NCI-H187 (cell line): ENCODE measurements around the gene HDAC9.
"Not testable (repeated sequence)": the region's sequence is repeated elsewhere in the genome, so short reads cannot be mapped to it uniquely, and the experiment has no call there.

ENCODE experiments used
- DNase-seq, 2 experiments: peaks; one replicate each; lab custom pipeline; 2025; lab: John Stamatoyannopoulos, UW

The HDAC9 gene

DNA sequence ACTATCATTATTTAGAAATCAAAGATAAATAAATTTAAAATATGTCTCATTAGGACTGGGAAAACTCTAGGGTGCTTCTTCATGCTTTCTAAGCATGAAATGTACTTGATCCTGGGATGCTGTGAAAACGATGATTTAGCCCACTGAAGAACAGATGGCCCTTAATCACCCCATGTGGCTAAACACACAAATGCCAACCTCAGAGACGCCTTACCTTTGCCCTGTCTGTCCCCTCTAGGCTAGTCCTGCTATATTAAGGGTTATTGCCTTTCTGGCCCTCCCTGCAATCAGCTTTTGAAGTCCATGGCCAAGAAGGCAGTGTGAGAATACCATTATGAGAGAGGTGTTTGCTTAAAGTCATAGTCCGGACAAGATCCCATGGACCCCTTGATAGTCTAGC lies 404.7 kb downstream of the HDAC9 start:
- no peak for DNase-seq

DNA sequence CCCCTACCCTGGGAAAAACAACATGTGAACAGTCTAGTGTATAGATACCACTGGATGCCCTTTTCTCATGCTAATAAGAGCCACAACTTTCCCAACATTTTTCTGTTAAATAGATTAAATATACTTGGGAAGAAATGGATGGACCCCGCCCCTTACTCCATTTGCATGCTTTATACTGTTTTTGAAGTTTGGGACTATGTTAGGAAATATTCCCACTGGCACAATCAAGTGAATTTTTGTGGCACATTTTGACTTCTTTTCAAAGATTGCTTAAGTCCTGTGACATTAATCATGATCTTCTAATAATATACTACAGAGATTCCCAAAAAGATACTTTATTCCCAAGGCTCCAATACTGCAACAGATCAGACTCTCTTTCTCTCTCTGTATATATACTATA lies 405.3 kb downstream of the HDAC9 start:
- DNase-seq, result no peak

GRCh38 chr7:18901351-18901750 lies 405.8 kb downstream of the HDAC9 start:
- DNase-seq, result no peak

GRCh38 chr7:18901982-18902421 lies 406.5 kb downstream of the HDAC9 start:
- no peak for DNase-seq

DNA sequence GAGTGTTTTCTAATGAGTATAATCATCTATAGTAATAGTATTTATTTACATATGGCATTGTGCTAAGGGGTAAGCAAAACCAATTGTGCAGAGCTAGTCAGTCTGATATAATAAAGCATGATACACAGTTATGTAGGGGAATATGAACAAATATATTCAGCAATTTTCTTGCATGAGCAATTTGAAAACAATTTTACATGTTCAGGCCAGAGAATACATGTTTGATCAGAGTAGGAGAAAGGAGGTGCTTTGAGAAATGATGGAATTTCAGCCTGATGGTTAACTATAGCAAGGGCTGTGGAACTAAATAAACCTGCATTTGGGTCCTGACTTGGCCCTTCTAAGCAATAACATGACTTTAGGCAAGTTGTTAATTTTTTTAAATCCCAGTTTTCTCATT lies 407.3 kb downstream of the HDAC9 start:
- DNase-seq, result no peak

DNA sequence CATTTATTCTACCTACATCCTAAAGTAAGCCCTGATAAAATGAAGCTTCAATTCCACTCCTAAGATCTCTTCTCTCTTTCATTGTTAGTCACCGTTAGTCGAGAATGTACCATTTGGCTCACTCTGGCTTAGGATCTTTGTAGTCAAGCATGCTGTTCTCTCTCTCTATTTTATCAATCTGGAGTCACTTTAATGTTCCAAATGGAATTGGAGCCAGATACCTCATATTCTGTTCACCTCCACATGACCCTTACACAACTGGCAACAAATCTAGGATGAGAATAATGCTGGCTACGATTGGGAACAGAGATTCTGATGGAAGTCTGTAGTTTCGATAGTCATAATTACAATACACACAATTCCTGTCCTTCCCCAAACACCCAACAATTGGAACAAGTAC lies 408.1 kb downstream of the HDAC9 start:
- no peak for DNase-seq

- no peak for DNase-seq
Observed at GRCh38 chr7:18905316-18905943, 409.9 kb downstream of the HDAC9 start.

- no peak for DNase-seq
Observed at GRCh38 chr7:18906901-18907300, 411.4 kb downstream of the HDAC9 start.

GRCh38 chr7:18913106-18913505 lies 417.6 kb downstream of the HDAC9 start:
- no peak for DNase-seq

- no peak for DNase-seq
Observed at GRCh38 chr7:18916826-18917225, 421.3 kb downstream of the HDAC9 start.

- DNase-seq, result no peak
Observed at GRCh38 chr7:18927134-18927533, 431.6 kb downstream of the HDAC9 start.

- DNase-seq, result no peak
Observed at GRCh38 chr7:18936265-18936664, 440.7 kb downstream of the HDAC9 start.

- no peak for DNase-seq
Observed at GRCh38 chr7:18939771-18940592, 444.4 kb downstream of the HDAC9 start.

DNA sequence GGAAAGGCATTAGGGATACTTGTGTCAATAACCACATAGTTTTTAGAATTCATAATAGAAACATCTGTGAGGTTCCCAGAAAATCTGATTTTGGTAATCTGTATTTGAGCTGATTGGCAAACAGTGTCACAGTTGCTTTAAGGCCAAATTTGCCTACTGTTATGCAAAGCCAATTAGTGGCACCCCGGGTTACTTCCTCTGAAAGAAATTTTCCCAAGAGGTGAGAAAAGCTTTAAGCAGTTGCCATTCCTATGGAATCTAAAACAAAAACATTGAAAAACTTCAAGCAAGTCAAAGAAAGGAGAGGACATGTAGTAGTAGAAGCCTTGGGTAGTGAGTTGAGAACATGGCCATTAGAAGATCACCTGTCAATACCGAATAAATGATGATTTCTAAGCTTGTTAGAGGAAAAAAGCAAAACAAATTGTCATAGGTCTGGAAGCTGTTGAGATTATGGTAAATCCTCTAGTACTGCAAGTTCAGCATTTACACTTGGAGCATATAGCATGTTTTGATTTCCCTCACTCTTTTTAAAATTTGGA lies 445.1 kb downstream of the HDAC9 start:
- no peak for DNase-seq

DNA sequence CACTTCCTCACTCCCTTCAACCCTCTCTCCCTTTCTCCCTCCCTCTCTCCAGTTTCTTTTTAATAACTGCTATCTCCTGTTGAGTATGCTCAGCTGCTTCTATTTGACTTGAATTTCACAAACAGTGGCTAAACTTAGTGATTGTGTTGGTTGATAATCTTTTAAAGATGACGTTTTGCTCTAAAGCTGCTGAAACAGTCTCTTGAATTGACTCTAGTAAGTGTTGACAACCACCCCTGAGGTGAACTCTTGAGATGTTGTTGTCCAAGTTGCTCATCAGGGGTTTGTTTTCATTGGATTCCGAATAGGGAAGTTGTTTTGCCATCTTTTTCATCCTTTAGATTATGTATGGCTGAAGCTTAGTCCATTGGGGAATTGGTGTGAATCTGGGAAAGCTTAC lies 445.7 kb downstream of the HDAC9 start:
- DNase-seq, result no peak

- DNase-seq, result no peak
Observed at GRCh38 chr7:18948521-18948920, 453.0 kb downstream of the HDAC9 start.

DNA sequence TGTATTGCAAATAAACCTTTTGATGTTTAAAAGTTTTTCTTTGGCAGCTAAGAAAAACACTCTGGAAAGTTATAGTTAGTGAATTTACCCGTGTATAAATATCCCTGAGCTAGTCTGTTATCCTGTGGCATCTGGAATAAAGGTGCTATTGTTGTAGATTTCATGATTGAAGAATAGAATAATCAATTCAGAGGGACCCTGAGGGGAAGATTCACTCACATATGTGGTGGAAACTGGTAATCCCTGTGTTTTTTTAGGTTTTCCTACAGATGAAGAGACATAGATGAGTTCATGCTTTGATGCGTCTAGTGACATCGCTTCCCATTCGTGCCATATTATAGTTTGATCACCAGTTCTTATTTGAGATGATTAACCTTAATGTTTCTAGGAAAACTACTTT lies 457.3 kb downstream of the HDAC9 start:
- DNase-seq, result no peak

- no peak for DNase-seq
Observed at GRCh38 chr7:18958627-18959026, 463.1 kb downstream of the HDAC9 start.

- DNase-seq, result no peak
Observed at GRCh38 chr7:18960725-18961124, 465.2 kb downstream of the HDAC9 start.

GRCh38 chr7:18962031-18962430 lies 466.5 kb downstream of the HDAC9 start:
- DNase-seq, result no peak

DNA sequence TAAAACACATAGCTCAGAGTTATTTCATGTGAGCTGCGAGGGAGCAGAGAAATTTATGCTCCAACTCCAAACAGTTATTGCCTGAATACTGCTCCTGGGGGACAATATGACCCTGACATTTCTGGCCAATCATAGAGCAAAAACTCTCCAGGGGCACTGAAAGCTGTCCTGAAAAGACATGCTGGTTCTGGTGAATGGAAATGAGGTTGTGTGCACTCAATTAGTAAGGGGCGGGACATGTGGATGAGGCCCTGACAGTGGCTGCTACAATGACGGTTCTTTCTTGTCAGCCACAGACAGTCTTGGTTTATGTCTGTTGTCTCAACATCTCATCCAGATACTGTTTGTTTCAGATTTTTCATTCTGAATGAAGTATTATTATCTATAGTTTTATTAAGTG lies 470.1 kb downstream of the HDAC9 start:
- no peak for DNase-seq

- not testable (repeated sequence) for DNase-seq
Observed at GRCh38 chr7:18967755-18968154, 472.2 kb downstream of the HDAC9 start.

DNA sequence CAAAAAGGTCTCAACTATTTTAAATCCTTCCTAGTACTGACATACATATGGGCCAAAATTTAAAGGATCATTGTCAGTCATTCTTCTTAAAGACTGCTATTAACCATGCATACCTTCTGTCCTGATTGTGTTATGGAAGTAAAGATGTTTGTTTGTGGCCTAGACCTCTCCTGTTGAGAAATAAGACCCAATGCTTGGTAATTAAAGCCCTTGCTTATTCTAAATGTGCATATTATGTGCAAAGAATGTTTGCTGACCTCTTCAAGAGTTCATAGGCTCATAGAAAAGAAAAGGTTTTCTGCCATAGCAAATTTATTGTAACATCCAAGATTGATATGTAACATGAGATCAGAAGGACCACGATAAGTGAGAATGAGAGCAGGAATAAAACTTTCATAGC lies 476.3 kb downstream of the HDAC9 start:
- no peak for DNase-seq
